ENCODE results near the gene SRPK2.
"Not testable (repeated sequence)": the region's sequence is repeated elsewhere in the genome, so short reads cannot be mapped to it uniquely, and the experiment has no call there.

SRPK2 gene

GRCh38 chr7:105367458-105367857 is 21.3 kb downstream of the SRPK2 start:
- H3K4me3 ChIP-seq (ENCODE audit: low read depth in 1 of 2, low read length in 1 of 2): no peak overlapping the region
- H3K27me3 ChIP-seq: no peaks in the 10 kb centered on the region
- no peaks in the 10 kb centered on the region for H3K4me1 ChIP-seq (ENCODE audit: control insufficient read depth in 1 of 2, insufficient read depth in 1 of 2, low read depth in 1 of 2, low read length in 1 of 2)
- TF ChIP-seq CTCF (IDR thresholded peaks at IDR 0.05): no peak
- peaks cover 5% of the 10 kb centered on the region for H3K36me3 ChIP-seq
- H3K27ac ChIP-seq: no peak overlapping the region
- no peaks in the 10 kb centered on the region for H3K9me3 ChIP-seq

GRCh38 chr7:105365541-105366534 is 22.9 kb downstream of the SRPK2 start:
- Histone ChIP-seq H3K27ac (no peak overlapping the region), H3K9me3 (no peaks in the 10 kb centered on the region), H3K36me3 (peaks cover 5% of the 10 kb centered on the region), H3K4me1 (ENCODE audit: control insufficient read depth in 1 of 2, insufficient read depth in 1 of 2, low read depth in 1 of 2, low read length in 1 of 2) (no peaks in the 10 kb centered on the region), H3K27me3 (no peaks in the 10 kb centered on the region), H3K4me3 (ENCODE audit: low read depth in 1 of 2, low read length in 1 of 2) (no peak overlapping the region)
- no peak for TF ChIP-seq CTCF (IDR thresholded peaks at IDR 0.05)

GRCh38 chr7:105364684-105365083 is 24.0 kb downstream of the SRPK2 start:
- H3K4me3 ChIP-seq (ENCODE audit: low read depth in 1 of 2, low read length in 1 of 2): no peak overlapping the region
- H3K9me3 ChIP-seq: no peaks in the 10 kb centered on the region
- H3K27ac ChIP-seq: no peak overlapping the region
- no peaks in the 10 kb centered on the region for H3K4me1 ChIP-seq (ENCODE audit: control insufficient read depth in 1 of 2, insufficient read depth in 1 of 2, low read depth in 1 of 2, low read length in 1 of 2)
- H3K36me3 ChIP-seq: peaks cover 5% of the 10 kb centered on the region
- TF ChIP-seq CTCF (IDR thresholded peaks at IDR 0.05): no peak
- no peaks in the 10 kb centered on the region for H3K27me3 ChIP-seq

GRCh38 chr7:105363657-105364056 is 25.1 kb downstream of the SRPK2 start:
- H3K4me3 ChIP-seq (ENCODE audit: low read depth in 1 of 2, low read length in 1 of 2); H3K27me3 ChIP-seq; H3K36me3 ChIP-seq; H3K4me1 ChIP-seq (ENCODE audit: control insufficient read depth in 1 of 2, insufficient read depth in 1 of 2, low read depth in 1 of 2, low read length in 1 of 2); H3K27ac ChIP-seq; H3K9me3 ChIP-seq: not testable (repeated sequence)

- H3K27me3 ChIP-seq; H3K4me1 ChIP-seq (ENCODE audit: control insufficient read depth in 1 of 2, insufficient read depth in 1 of 2, low read depth in 1 of 2, low read length in 1 of 2); H3K9me3 ChIP-seq; H3K36me3 ChIP-seq; H3K4me3 ChIP-seq (ENCODE audit: low read depth in 1 of 2, low read length in 1 of 2); H3K27ac ChIP-seq: not testable (repeated sequence)
Measured at GRCh38 chr7:105362685-105363084, 26.0 kb downstream of the SRPK2 start.

GRCh38 chr7:105361995-105362394 is 26.7 kb downstream of the SRPK2 start:
- not testable (repeated sequence) for H3K9me3 ChIP-seq; H3K27ac ChIP-seq; H3K27me3 ChIP-seq; H3K36me3 ChIP-seq; H3K4me3 ChIP-seq (ENCODE audit: low read depth in 1 of 2, low read length in 1 of 2); H3K4me1 ChIP-seq (ENCODE audit: control insufficient read depth in 1 of 2, insufficient read depth in 1 of 2, low read depth in 1 of 2, low read length in 1 of 2)

- H3K9me3 ChIP-seq; H3K4me3 ChIP-seq (ENCODE audit: low read depth in 1 of 2, low read length in 1 of 2); H3K4me1 ChIP-seq (ENCODE audit: control insufficient read depth in 1 of 2, insufficient read depth in 1 of 2, low read depth in 1 of 2, low read length in 1 of 2); H3K36me3 ChIP-seq; H3K27me3 ChIP-seq; H3K27ac ChIP-seq: not testable (repeated sequence)
Measured at GRCh38 chr7:105360149-105360548, 28.6 kb downstream of the SRPK2 start.
